B cell (primary cell): ENCODE measurements around the gene SFTPD. TPM values are rescaled to one million over a fixed set of nuclear protein-coding genes. Genes with fewer than 3 reads are reported as not detected.

Experiments used
- ATAC-seq: fragments of 200-7000 bp; cut with Tn5 transposase; one replicate; pipeline ENCODE4 v1.10.0; 2021; ENCODE audit warnings: low read depth, mild to moderate bottlenecking, moderate number of reproducible peaks, moderate library complexity
- CTCF ChIA-PET: fragments of 350-600 bp; sonication (Branson Sonifier 250); formaldehyde crosslinking; loops from one replicate; lab custom pipeline; 2021; ENCODE audit warnings: antibody characterized with exemption, inconsistent platforms; lab: Charles Lee
- POLR2A ChIA-PET: fragments of 350-600 bp; sonication (Branson Sonifier 250); formaldehyde crosslinking; loops from one replicate; lab custom pipeline; 2021; ENCODE audit warnings: antibody characterized with exemption; lab: Charles Lee
- DNase-seq: peaks from one replicate; pipeline ENCODE4 v3.0.0; 2013
- H2AFZ ChIP-seq: 2 replicates; pipeline ENCODE4 v1.6.1; 2012; ENCODE audit warnings: mild to moderate bottlenecking, low read depth, low read length; ENCODE audit not compliant: insufficient read depth, poor library complexity, severe bottlenecking
- H3K27ac ChIP-seq, 2 donors: 1 replicate in 1 of 2; 2 replicates in 1 of 2; pipeline ENCODE4 v1.5.1; 2012 to 2013; ENCODE audit warnings: low read length in 2 of 2, mild to moderate bottlenecking in 2 of 2, moderate library complexity in 1 of 2
- H3K27me3 ChIP-seq, 4 experiments: fragments of 200-600 bp in 1 of 4; sonication (generic) in 1 of 4; replicated peaks in 1 of 4; 1 replicate in 2 of 4; 2 replicates in 2 of 4; pipeline versions ENCODE4 v1.6.1 to v1.7.0; 2013 to 2016; ENCODE audit warnings: low read length in 3 of 4, mild to moderate bottlenecking in 2 of 4, mixed read lengths in 1 of 4, moderate library complexity in 1 of 4; ENCODE audit not compliant: insufficient read depth in 4 of 4, control insufficient read depth in 3 of 4; ENCODE audit errors: control extremely low read depth in 1 of 4
- H3K36me3 ChIP-seq, 2 experiments: replicated peaks in 1 of 2; 1 replicate in 1 of 2; 2 replicates in 1 of 2; pipeline versions ENCODE4 v1.6.1 to v1.7.1; 2013; ENCODE audit warnings: low read length in 1 of 2; ENCODE audit not compliant: insufficient read depth in 2 of 2, control insufficient read depth in 1 of 2; ENCODE audit errors: control extremely low read depth in 1 of 2, extremely low read depth in 1 of 2
- H3K4me1 ChIP-seq, 2 donors: fragments of 200-600 bp in 1 of 2; sonication (generic) in 1 of 2; 1 replicate in 1 of 2; 2 replicates in 1 of 2; pipeline versions ENCODE4 v1.5.1 to v1.6.1; 2013 to 2017; ENCODE audit warnings: low read length in 2 of 2; ENCODE audit not compliant: control insufficient read depth in 2 of 2, insufficient read depth in 2 of 2
- H3K4me2 ChIP-seq: replicated peaks from 2 replicates; pipeline ENCODE3; 2012; ENCODE audit warnings: mild to moderate bottlenecking, low read depth, low read length; ENCODE audit not compliant: poor library complexity, severe bottlenecking
- H3K4me3 ChIP-seq, 5 experiments: fragments of 200-600 bp in 1 of 5; sonication (generic) in 1 of 5; 1 replicate in 3 of 5; 2 replicates in 2 of 5; pipeline versions ENCODE4 v1.5.1 to v1.7.0; 2011 to 2016; ENCODE audit warnings: low read length in 4 of 5, mild to moderate bottlenecking in 4 of 5, low read depth in 2 of 5, control low read depth in 1 of 5, moderate library complexity in 1 of 5; ENCODE audit not compliant: insufficient read depth in 1 of 5; ENCODE audit errors: control extremely low read depth in 1 of 5, extremely low read depth in 1 of 5
- H3K79me2 ChIP-seq: fragments of 200-600 bp; sonication (generic); one replicate; pipeline ENCODE4 v1.6.0; 2016; ENCODE audit warnings: low read length; ENCODE audit not compliant: control insufficient read depth, insufficient read depth
- H3K9ac ChIP-seq: fragments of 200-600 bp; sonication (generic); 2 replicates; pipeline ENCODE4 v1.6.1; 2017; ENCODE audit warnings: mild to moderate bottlenecking, low read length, moderate library complexity
- H3K9me3 ChIP-seq, 3 donors: one replicate each; pipeline versions ENCODE4 v1.6.1 to v1.7.1; 2013; ENCODE audit warnings: low read length in 2 of 3; ENCODE audit not compliant: control insufficient read depth in 2 of 3, insufficient read depth in 1 of 3; ENCODE audit errors: control extremely low read depth in 1 of 3
- H4K20me1 ChIP-seq: 2 replicates; pipeline ENCODE4 v1.6.0; 2012; ENCODE audit warnings: mild to moderate bottlenecking, low read length; ENCODE audit not compliant: insufficient read depth, control insufficient read depth, poor library complexity, severe bottlenecking
- H3K27ac Mint-ChIP-seq: one replicate; pipeline ENCODE4 v1.8.0; 2021; ENCODE audit warnings: mixed read lengths
- H3K27me3 Mint-ChIP-seq: one replicate; pipeline ENCODE4 v1.8.0; 2021; ENCODE audit warnings: mixed read lengths
- H3K4me1 Mint-ChIP-seq: one replicate; pipeline ENCODE4 v1.8.0; 2021; ENCODE audit warnings: mixed read lengths
- H3K4me3 Mint-ChIP-seq: one replicate; pipeline ENCODE4 v1.8.0; 2021; ENCODE audit warnings: mixed read lengths
- H3K9me3 Mint-ChIP-seq: one replicate; pipeline ENCODE4 v1.8.0; 2022; ENCODE audit warnings: mixed read lengths; ENCODE audit not compliant: insufficient read depth
- CTCF ChIP-seq: fragments of 200-600 bp; IDR thresholded peaks from one replicate; pipeline ENCODE4 v1.8.0; 2022; ENCODE audit warnings: antibody characterized with exemption, mild to moderate bottlenecking
- EZH2 ChIP-seq: IDR thresholded peaks from 2 replicates; pipeline ENCODE4 v1.6.1; 2012; ENCODE audit warnings: borderline replicate concordance, low read depth, mild to moderate bottlenecking, moderate library complexity, low read length; ENCODE audit not compliant: insufficient read depth, poor library complexity, severe bottlenecking
- WGBS: methylation state at CpG from one replicate; pipeline ENCODE4 v1.1.5; 2013; ENCODE audit warnings: missing lambda C conversion rate; ENCODE audit not compliant: insufficient coverage; 5-methylcytosine and 5-hydroxymethylcytosine counted together
- intact Hi-C: fragments of 100-400 bp; cut with micrococcal nuclease; formaldehyde crosslinking; loops from one replicate; pipeline ENCODE4 v1.10.0; 2022
- polyA plus RNA-seq: library from polyadenylated mRNA; depleted of rRNA; stranded (reverse); fragments of >200 nt; gene quantifications from 2 replicates; pipeline ENCODE4 v1.2.3, GENCODE V29; 2012
- total RNA-seq, 2 donors: library from RNA; stranded (reverse); fragments of 120-200 nt in 1 of 2; gene quantifications; 1 replicate in 1 of 2; 2 replicates in 1 of 2; pipeline versions ENCODE4 v1.2.3 to v1.2.4, GENCODE V29; 2013 to 2022

SFTPD gene
- total and polyA plus RNA-seq, 2 donors (not counting 1 experiment from before 2014, with no cell fraction given): 0.24 to 0.59 TPM

GRCh38 chr10:79944428-79945395 lies 4.2 kb downstream of the SFTPD start:
- no peak for ATAC-seq
- no peaks in the 10 kb centered on the region for H3K9me3 Mint-ChIP-seq
- Histone ChIP-seq H3K79me2 (no peaks in the 10 kb centered on the region), H3K27me3 (no peaks in the 10 kb centered on the region), H3K36me3 (no peaks in the 10 kb centered on the region), H3K4me2 (no peak overlapping the region), H3K27ac (no peak overlapping the region), H3K9ac (no peak overlapping the region), H3K4me1 (peaks cover 10% of the 10 kb centered on the region in 2 donors), H3K4me3 (no peak overlapping the region), H4K20me1 (no peaks in the 10 kb centered on the region), H3K9me3 (no peaks in the 10 kb centered on the region), H2AFZ (no peak overlapping the region)
- H3K27me3 Mint-ChIP-seq: peaks cover 3% of the 10 kb centered on the region
- TF ChIP-seq EZH2 (no peak), CTCF (no peak)
- intact Hi-C loops: no loop called here
- CTCF ChIA-PET: no interaction called here
- no peak for DNase-seq
- H3K27ac Mint-ChIP-seq: no peak overlapping the region
- POLR2A ChIA-PET: no interaction called here
- 95% methylated on average over 11 of the region's 13 CpGs for WGBS
- H3K4me1 Mint-ChIP-seq: peaks cover 13% of the 10 kb centered on the region
- H3K4me3 Mint-ChIP-seq: no peak overlapping the region

GRCh38 chr10:79943871-79944270 lies 5.0 kb downstream of the SFTPD start:
- H3K4me1 Mint-ChIP-seq: peaks cover 22% of the 10 kb centered on the region
- H3K27me3 Mint-ChIP-seq: peaks cover 3% of the 10 kb centered on the region
- no peak overlapping the region for H2AFZ ChIP-seq
- no peaks in the 10 kb centered on the region for H4K20me1 ChIP-seq
- ChIA-PET POLR2A (no interaction called here), CTCF (no interaction called here)
- no peak overlapping the region for H3K4me2 ChIP-seq
- ATAC-seq: no peak
- intact Hi-C loops: no loop called here
- no peak overlapping the region for H3K4me3 Mint-ChIP-seq
- no peaks in the 10 kb centered on the region for H3K79me2 ChIP-seq
- DNase-seq: no peak
- H3K9ac ChIP-seq: no peak overlapping the region
- H3K9me3 Mint-ChIP-seq: no peaks in the 10 kb centered on the region
- TF ChIP-seq EZH2: no peak
- no peak for TF ChIP-seq CTCF
- H3K9me3 ChIP-seq: no peaks in the 10 kb centered on the region
- peaks cover 17 to 19% of the 10 kb centered on the region in 2 donors for H3K4me1 ChIP-seq
- H3K27me3 ChIP-seq: no peaks in the 10 kb centered on the region
- H3K27ac ChIP-seq: no peak overlapping the region
- H3K27ac Mint-ChIP-seq: no peak overlapping the region
- H3K36me3 ChIP-seq: no peaks in the 10 kb centered on the region
- no peak overlapping the region for H3K4me3 ChIP-seq
- 85% methylated on average over 2 of the region's 2 CpGs for WGBS
